Esophagus squamous epithelium (tissue), 4 donors: ENCODE measurements around the gene MAP7D1.

ENCODE experiments used
- POLR2A ChIP-seq, 4 donors: fragments of 450-650 bp; IDR thresholded peaks; one replicate each; pipeline ENCODE4 v1.6.1; 2017; ENCODE audit warnings: antibody characterized with exemption in 4 of 4, mild to moderate bottlenecking in 4 of 4, moderate library complexity in 3 of 4
- TF ChIP-seq, protein P1 (sequence below), 6 experiments: fragments of 450-650 bp in 4 of 6; fragments of 200-600 bp in 2 of 6; sonication (generic) in 2 of 6; IDR thresholded peaks; one replicate each; pipeline ENCODE4 v1.5.1; 2016 to 2019; ENCODE audit warnings: antibody characterized with exemption in 6 of 6, mild to moderate bottlenecking in 4 of 6, moderate library complexity in 4 of 6

DNA sequence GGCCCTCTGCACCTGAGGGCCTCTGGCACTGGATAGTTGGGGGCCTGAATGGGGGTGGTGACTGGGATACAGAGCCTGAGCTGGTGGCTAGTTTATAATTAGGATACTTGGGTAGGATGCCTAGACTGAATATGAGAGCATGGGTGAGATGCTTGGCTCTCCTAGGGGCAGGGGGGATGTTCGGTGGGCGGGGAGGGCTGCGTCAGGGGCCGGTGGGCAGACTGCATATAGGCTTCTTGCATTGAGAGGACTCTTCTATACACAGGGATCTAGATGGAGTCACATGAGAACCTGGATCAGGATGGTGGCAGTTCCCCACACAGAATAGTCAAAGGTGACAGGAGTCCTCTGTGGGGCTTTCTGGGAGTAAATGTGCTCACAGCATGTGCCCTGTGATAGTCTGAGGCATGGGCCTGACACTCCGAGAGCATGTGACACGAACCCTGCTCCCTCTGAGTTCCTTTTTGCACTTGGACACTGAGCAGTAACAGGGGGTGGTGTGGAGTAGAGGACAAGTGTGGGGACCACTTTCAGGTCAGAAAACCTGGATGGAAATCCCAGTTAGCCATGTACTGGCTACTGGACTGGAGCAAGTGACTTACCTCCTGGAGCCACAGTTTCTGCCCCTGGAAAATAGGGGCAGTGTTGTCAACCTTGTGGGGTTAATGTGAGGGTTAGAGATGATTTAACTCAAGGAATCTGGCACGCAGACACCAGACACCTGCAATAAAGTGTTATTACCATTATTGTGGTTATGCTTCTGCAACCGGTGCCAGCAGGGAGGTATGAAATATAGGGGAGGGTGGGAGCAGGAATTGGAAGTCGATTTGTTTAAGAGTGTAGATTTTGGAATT lies 2.2 kb downstream of the MAP7D1 start:
- TF ChIP-seq, protein P1, sequence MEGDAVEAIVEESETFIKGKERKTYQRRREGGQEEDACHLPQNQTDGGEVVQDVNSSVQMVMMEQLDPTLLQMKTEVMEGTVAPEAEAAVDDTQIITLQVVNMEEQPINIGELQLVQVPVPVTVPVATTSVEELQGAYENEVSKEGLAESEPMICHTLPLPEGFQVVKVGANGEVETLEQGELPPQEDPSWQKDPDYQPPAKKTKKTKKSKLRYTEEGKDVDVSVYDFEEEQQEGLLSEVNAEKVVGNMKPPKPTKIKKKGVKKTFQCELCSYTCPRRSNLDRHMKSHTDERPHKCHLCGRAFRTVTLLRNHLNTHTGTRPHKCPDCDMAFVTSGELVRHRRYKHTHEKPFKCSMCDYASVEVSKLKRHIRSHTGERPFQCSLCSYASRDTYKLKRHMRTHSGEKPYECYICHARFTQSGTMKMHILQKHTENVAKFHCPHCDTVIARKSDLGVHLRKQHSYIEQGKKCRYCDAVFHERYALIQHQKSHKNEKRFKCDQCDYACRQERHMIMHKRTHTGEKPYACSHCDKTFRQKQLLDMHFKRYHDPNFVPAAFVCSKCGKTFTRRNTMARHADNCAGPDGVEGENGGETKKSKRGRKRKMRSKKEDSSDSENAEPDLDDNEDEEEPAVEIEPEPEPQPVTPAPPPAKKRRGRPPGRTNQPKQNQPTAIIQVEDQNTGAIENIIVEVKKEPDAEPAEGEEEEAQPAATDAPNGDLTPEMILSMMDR (IDR thresholded peaks at IDR 0.05): no peak
- TF ChIP-seq POLR2A (IDR thresholded peaks at IDR 0.05): no peak
